Liver (tissue), 9 donors: ENCODE results near the gene AP3B1. TPM values are rescaled to one million over a fixed set of nuclear protein-coding genes. Genes with fewer than 3 reads are reported as not detected.

Source experiments
- DNase-seq: peaks from one replicate; pipeline ENCODE4 v3.0.0-alpha.2; 2017; ENCODE audit warnings: low spot score
- H3K27ac ChIP-seq, 2 donors: one replicate each; pipeline ENCODE4 v1.7.0; 2013; ENCODE audit warnings: inconsistent platforms in 2 of 2, low read length in 2 of 2, control low read depth in 1 of 2, low read depth in 1 of 2, mild to moderate bottlenecking in 1 of 2
- H3K27me3 ChIP-seq, 4 donors: one replicate each; pipeline versions ENCODE4 v1.6.1 to v1.7.0; 2013; ENCODE audit warnings: low read length in 3 of 4, inconsistent platforms in 1 of 4, mild to moderate bottlenecking in 1 of 4, moderate library complexity in 1 of 4; ENCODE audit not compliant: control insufficient read depth in 4 of 4, insufficient read depth in 4 of 4
- H3K36me3 ChIP-seq, 4 donors: one replicate each; pipeline versions ENCODE4 v1.6.1 to v1.7.0; 2013; ENCODE audit warnings: low read length in 3 of 4, mild to moderate bottlenecking in 3 of 4, low read depth in 1 of 4, moderate library complexity in 1 of 4; ENCODE audit not compliant: control insufficient read depth in 4 of 4, insufficient read depth in 3 of 4
- H3K4me1 ChIP-seq, 4 donors: one replicate each; pipeline versions ENCODE4 v1.6.1 to v1.7.0; 2013; ENCODE audit warnings: low read length in 3 of 4, mild to moderate bottlenecking in 3 of 4, moderate library complexity in 1 of 4; ENCODE audit not compliant: control insufficient read depth in 4 of 4, insufficient read depth in 4 of 4
- H3K4me3 ChIP-seq, 3 donors: one replicate each; pipeline versions ENCODE4 v1.6.1 to v1.7.0; 2013; ENCODE audit warnings: low read length in 3 of 3, control low read depth in 1 of 3, low read depth in 1 of 3, mild to moderate bottlenecking in 1 of 3
- H3K9ac ChIP-seq, 2 donors: one replicate each; pipeline ENCODE4 v1.7.0; 2013; ENCODE audit warnings: low read length in 2 of 2, mild to moderate bottlenecking in 2 of 2, moderate library complexity in 2 of 2, control low read depth in 1 of 2, low read depth in 1 of 2
- H3K9me3 ChIP-seq, 4 donors: one replicate each; pipeline versions ENCODE4 v1.6.1 to v1.7.0; 2013; ENCODE audit warnings: low read length in 3 of 4; ENCODE audit not compliant: control insufficient read depth in 4 of 4
- ATF3 ChIP-seq: IDR thresholded peaks from 2 replicates; pipeline ENCODE4 v1.6.1; 2016; ENCODE audit warnings: antibody characterized with exemption
- CTCF ChIP-seq: fragments of 150-350 bp; IDR thresholded peaks from 2 replicates; pipeline ENCODE4 v1.5.1; 2017; ENCODE audit warnings: improper control_type of control experiment, low read depth, low read length; ENCODE audit not compliant: missing input control
- EGR1 ChIP-seq, 2 donors: IDR thresholded peaks; 2 replicates each; pipeline ENCODE4 v1.6.1; 2016 to 2018; ENCODE audit warnings: antibody characterized with exemption in 2 of 2, low read depth in 2 of 2
- FOXA1 ChIP-seq: IDR thresholded peaks from 2 replicates; pipeline ENCODE4 v1.6.1; 2016; ENCODE audit warnings: antibody characterized with exemption
- FOXA2 ChIP-seq: IDR thresholded peaks from 2 replicates; pipeline ENCODE4 v1.6.1; 2016; ENCODE audit warnings: antibody characterized with exemption
- GABPA ChIP-seq, 2 donors: IDR thresholded peaks in 1 of 2; conservative IDR thresholded peaks in 1 of 2; 2 replicates each; pipeline ENCODE4 v1.6.1; 2016; ENCODE audit warnings: antibody characterized with exemption in 2 of 2, mild to moderate bottlenecking in 1 of 2, moderate library complexity in 1 of 2
- HNF4A ChIP-seq, 2 donors: conservative IDR thresholded peaks; 2 replicates each; pipeline ENCODE4 v1.6.1; 2016; ENCODE audit warnings: antibody characterized with exemption in 2 of 2, mild to moderate bottlenecking in 2 of 2
- HNF4G ChIP-seq: IDR thresholded peaks from 2 replicates; pipeline ENCODE4 v1.6.1; 2016; ENCODE audit warnings: antibody characterized with exemption
- JUND ChIP-seq, 2 donors: IDR thresholded peaks; 2 replicates each; pipeline ENCODE4 v1.6.1; 2016; ENCODE audit warnings: antibody characterized with exemption in 2 of 2
- MAX ChIP-seq: IDR thresholded peaks from 2 replicates; pipeline ENCODE4 v1.6.1; 2016; ENCODE audit warnings: antibody characterized with exemption
- NR2F2 ChIP-seq: IDR thresholded peaks from 2 replicates; pipeline ENCODE4 v1.6.1; 2016; ENCODE audit warnings: antibody characterized with exemption
- RAD21 ChIP-seq, 2 donors: IDR thresholded peaks; 2 replicates each; pipeline ENCODE4 v1.6.1; 2016; ENCODE audit warnings: antibody characterized with exemption in 2 of 2, mild to moderate bottlenecking in 2 of 2
- REST ChIP-seq: IDR thresholded peaks from 2 replicates; pipeline ENCODE4 v1.6.1; 2016; ENCODE audit warnings: antibody characterized with exemption, mild to moderate bottlenecking
- RXRA ChIP-seq, 2 donors: IDR thresholded peaks; 2 replicates each; pipeline ENCODE4 v1.6.1; 2017 to 2018; ENCODE audit warnings: antibody characterized with exemption in 2 of 2, mild to moderate bottlenecking in 1 of 2
- SP1 ChIP-seq: IDR thresholded peaks from 2 replicates; pipeline ENCODE4 v1.6.1; 2018; ENCODE audit warnings: antibody characterized with exemption, mild to moderate bottlenecking
- TAF1 ChIP-seq: conservative IDR thresholded peaks from 2 replicates; pipeline ENCODE4 v1.6.1; 2016; ENCODE audit warnings: antibody characterized with exemption, mild to moderate bottlenecking
- YY1 ChIP-seq: IDR thresholded peaks from 2 replicates; pipeline ENCODE4 v1.6.1; 2016; ENCODE audit warnings: antibody characterized with exemption, mild to moderate bottlenecking
- ZBTB33 ChIP-seq: IDR thresholded peaks from 2 replicates; pipeline ENCODE4 v1.6.1; 2016; ENCODE audit warnings: antibody characterized with exemption
- WGBS: extraction: QIAGEN DNeasy Blood & Tissue Kit; methylation state at CpG from one replicate; pipeline ENCODE4 v1.1.7; 2013; 5-methylcytosine and 5-hydroxymethylcytosine counted together
- polyA plus RNA-seq, 2 donors: library from polyadenylated mRNA; stranded (reverse) in 1 of 2; unstranded in 1 of 2; fragments of 200-250 nt in 1 of 2; fragments of >200 nt in 1 of 2; fragmentation: Nextera tagmentation in 1 of 2; extraction: Ambion mirVana in 1 of 2; gene quantifications; one replicate each; pipeline versions ENCODE4 v1.2.1 to v1.2.3, GENCODE V29; 2013 to 2015
- total RNA-seq, 2 donors: library from RNA; depleted of rRNA; stranded (reverse); fragments of >200 nt; gene quantifications; one replicate each; pipeline ENCODE4 v1.2.3, GENCODE V29; 2014
- donor health status: healthy.
- donor health status: healthy.
- donor health status: healthy.
- donor health status: healthy.
- donor health status: healthy.

AP3B1 gene
- total and polyA plus RNA-seq, 4 donors = 8.2 to 23.1 (median 14.4) TPM

- peaks cover 0 to 6% (median 4%) of the 10 kb centered on the region in 4 donors for H3K36me3 ChIP-seq
Measured at GRCh38 chr5:78265163-78265562, 29.3 kb downstream of the AP3B1 start.

GRCh38 chr5:78264600-78264999 is 29.9 kb downstream of the AP3B1 start:
- no peaks in the 10 kb centered on the region for H3K9me3 ChIP-seq
- H3K4me3 ChIP-seq = no peak overlapping the region
- no peak overlapping the region for H3K27ac ChIP-seq
- no peak overlapping the region for H3K9ac ChIP-seq
- 95% methylated on average over 1 of the region's 1 CpG for WGBS
- TF ChIP-seq HNF4G = no peak
- no peak for TF ChIP-seq EGR1 (IDR thresholded peaks at IDR 0.05; ENCODE audit: low read depth in 2 of 2)
- no peak for TF ChIP-seq SP1
- TF ChIP-seq RXRA (IDR thresholded peaks at IDR 0.05) = no peak
- TF ChIP-seq MAX = no peak
- no peak for TF ChIP-seq FOXA2
- TF ChIP-seq ZBTB33 = no peak
- TF ChIP-seq FOXA1 = no peak
- TF ChIP-seq NR2F2 = no peak
- no peak for TF ChIP-seq REST
- TF ChIP-seq JUND (IDR thresholded peaks at IDR 0.05) = no peak
- no peak for TF ChIP-seq GABPA (IDR thresholded peaks at IDR 0.05 in 1 of 2, conservative IDR thresholded peaks at IDR 0.05 in 1 of 2)
- TF ChIP-seq TAF1 = no peak
- no peak for TF ChIP-seq YY1
- no peak for TF ChIP-seq CTCF
- no peak for TF ChIP-seq RAD21 (IDR thresholded peaks at IDR 0.05)
- no peak for TF ChIP-seq ATF3
- TF ChIP-seq HNF4A (conservative IDR thresholded peaks at IDR 0.05) = no peak
- peaks cover 0 to 6% (median 4%) of the 10 kb centered on the region in 4 donors for H3K36me3 ChIP-seq
- H3K27me3 ChIP-seq = no peaks in the 10 kb centered on the region
- no peak for DNase-seq
- no peaks in the 10 kb centered on the region for H3K4me1 ChIP-seq

More at GRCh38 chr5:78265163-78265562, 29.3 kb downstream of the AP3B1 start:
- no peak overlapping the region for H3K4me3 ChIP-seq
- no peak overlapping the region for H3K27ac ChIP-seq
- TF ChIP-seq RXRA (IDR thresholded peaks at IDR 0.05) (no peak), MAX (no peak), YY1 (no peak), FOXA1 (no peak), NR2F2 (no peak), SP1 (no peak), CTCF (no peak)
- H3K27me3 ChIP-seq = no peaks in the 10 kb centered on the region
- WGBS = 96% methylated on average over 2 of the region's 2 CpGs
- no peak overlapping the region for H3K9ac ChIP-seq
- DNase-seq = no peak
- H3K9me3 ChIP-seq = no peaks in the 10 kb centered on the region
- H3K4me1 ChIP-seq = no peaks in the 10 kb centered on the region
